Measurements from ENCODE around the gene SPOCK2.
A peak's percentile ranks its signal among the peaks of the same experiment; 100 is the strongest.
"Not testable (repeated sequence)": the region's sequence is repeated elsewhere in the genome, so short reads cannot be mapped to it uniquely, and the experiment has no call there.

The SPOCK2 gene

GRCh38 chr10:72035252-72035887, 53.0 kb downstream of the SPOCK2 start:
- no peak for DNase-seq (ENCODE audit: low read depth)
- TF ChIP-seq CTCF (IDR thresholded peaks at IDR 0.05; ENCODE audit: low read length, missing control alignments) = no peak
- no peak overlapping the region for H3K4me3 ChIP-seq (replicated peaks; ENCODE audit: low read depth, low read length)

- no peak for TF ChIP-seq CTCF (IDR thresholded peaks at IDR 0.05; ENCODE audit: low read length, missing control alignments)
- H3K4me3 ChIP-seq (replicated peaks; ENCODE audit: low read depth, low read length) = no peak overlapping the region
- no peak for DNase-seq (ENCODE audit: low read depth)
These were observed 53.6 kb downstream of the SPOCK2 start for GRCh38 chr10:72034761-72035160.

- DNase-seq (ENCODE audit: low read depth) = no peak
- TF ChIP-seq CTCF (IDR thresholded peaks at IDR 0.05; ENCODE audit: low read length, missing control alignments) = no peak
- H3K4me3 ChIP-seq (replicated peaks; ENCODE audit: low read depth, low read length) = no peak overlapping the region
These were observed 54.3 kb downstream of the SPOCK2 start for GRCh38 chr10:72034040-72034499.

GRCh38 chr10:72032409-72033162, 55.8 kb downstream of the SPOCK2 start:
- not testable (repeated sequence) for DNase-seq (ENCODE audit: low read depth); H3K4me3 ChIP-seq (replicated peaks; ENCODE audit: low read depth, low read length)

- no peak for TF ChIP-seq CTCF (IDR thresholded peaks at IDR 0.05; ENCODE audit: low read length, missing control alignments)
These were observed 56.6 kb downstream of the SPOCK2 start for GRCh38 chr10:72031706-72032105.

GRCh38 chr10:72030762-72031543, 57.4 kb downstream of the SPOCK2 start:
- no peak for TF ChIP-seq CTCF (IDR thresholded peaks at IDR 0.05; ENCODE audit: low read length, missing control alignments)
- peak; percentile 66 for DNase-seq (ENCODE audit: low read depth)
- H3K4me3 ChIP-seq (replicated peaks; ENCODE audit: low read depth, low read length) = no peak overlapping the region

More at GRCh38 chr10:72031706-72032105, 56.6 kb downstream of the SPOCK2 start:
- no peak overlapping the region for H3K4me3 ChIP-seq (replicated peaks; ENCODE audit: low read depth, low read length)
- DNase-seq (ENCODE audit: low read depth) = no peak

- no peak overlapping the region for H3K4me3 ChIP-seq (replicated peaks; ENCODE audit: low read depth, low read length)
- DNase-seq (ENCODE audit: low read depth) = no peak
- TF ChIP-seq CTCF (IDR thresholded peaks at IDR 0.05; ENCODE audit: low read length, missing control alignments) = no peak
These were observed 58.9 kb downstream of the SPOCK2 start for GRCh38 chr10:72029414-72029813.

All from fibroblast of pulmonary artery (primary cell).